H1 (cell line): Measurements from ENCODE around the gene CXCL1. TPM values are rescaled to one million over a fixed set of nuclear protein-coding genes. Genes with fewer than 3 reads are reported as not detected.

Experiments used
- CTCF ChIA-PET: fragments of 300-600 bp; sonication (Branson Sonifier 250); formaldehyde crosslinking; loops from one replicate; lab custom pipeline; 2021; ENCODE audit not compliant: partially characterized antibody; lab: Charles Lee
- POLR2A ChIA-PET: fragments of 300-600 bp; sonication (Branson Sonifier 250); formaldehyde crosslinking; loops from one replicate; lab custom pipeline; 2021; ENCODE audit warnings: inconsistent platforms; ENCODE audit not compliant: partially characterized antibody; lab: Charles Lee
- DNase-seq, 2 experiments: peaks; one replicate each; pipeline versions ENCODE4 v3.0.0 to v3.0.0-alpha.2; 2010 to 2022; ENCODE audit warnings: low spot score in 2 of 2, low read depth in 1 of 2, mixed read lengths in 1 of 2
- FAIRE-seq: peaks from 2 replicates; lab custom pipeline; 2011; peaks lifted over from hg19 to GRCh38; lab: Jason Lieb, UNC
- H2AFZ ChIP-seq: 2 replicates; pipeline ENCODE4 v1.8.1; 2012; ENCODE audit warnings: low read length, inconsistent platforms
- H2AK5ac ChIP-seq: 2 replicates; pipeline ENCODE4 v1.6.1; 2013; ENCODE audit warnings: low read depth, low read length
- H2BK120ac ChIP-seq: replicated peaks from 2 replicates; pipeline ENCODE3; 2013; ENCODE audit warnings: low read depth, low read length, inconsistent platforms
- H2BK12ac ChIP-seq: 2 replicates; pipeline ENCODE4 v1.6.1; 2013; ENCODE audit warnings: low read depth, low read length
- H2BK15ac ChIP-seq: 2 replicates; pipeline ENCODE4 v1.6.1; 2013; ENCODE audit warnings: low read length
- H2BK20ac ChIP-seq: 2 replicates; pipeline ENCODE4 v1.6.1; 2013; ENCODE audit warnings: low read length
- H2BK5ac ChIP-seq: 2 replicates; pipeline ENCODE4 v1.6.1; 2013; ENCODE audit warnings: low read depth, low read length
- H3K14ac ChIP-seq: 2 replicates; pipeline ENCODE4 v1.6.1; 2013; ENCODE audit warnings: inconsistent platforms; ENCODE audit not compliant: insufficient read length
- H3K18ac ChIP-seq: 2 replicates; pipeline ENCODE4 v1.6.1; 2013; ENCODE audit warnings: low read length; ENCODE audit errors: extremely low read depth
- H3K23ac ChIP-seq: 2 replicates; pipeline ENCODE4 v1.6.1; 2013; ENCODE audit warnings: inconsistent platforms; ENCODE audit not compliant: insufficient read length
- H3K23me2 ChIP-seq: 2 replicates; pipeline ENCODE4 v1.6.1; 2013; ENCODE audit warnings: low read depth, low read length
- H3K27ac ChIP-seq: 2 replicates; pipeline ENCODE4 v1.6.1; 2011; ENCODE audit warnings: low read depth, low read length, inconsistent platforms
- H3K27me3 ChIP-seq, 4 experiments: replicated peaks in 1 of 4; 1 replicate in 1 of 4; 2 replicates in 3 of 4; pipeline versions ENCODE4 v1.6.1 to v1.8.1; 2011 to 2013; ENCODE audit warnings: low read length in 3 of 4, mild to moderate bottlenecking in 3 of 4, inconsistent platforms in 2 of 4, mixed read lengths in 2 of 4, moderate library complexity in 1 of 4; ENCODE audit not compliant: control insufficient read depth in 3 of 4, insufficient read depth in 3 of 4; ENCODE audit errors: extremely low read depth in 1 of 4
- H3K36me3 ChIP-seq, 4 experiments: 2 replicates each; pipeline versions ENCODE4 v1.6.1 to v1.8.1; 2011 to 2013; ENCODE audit warnings: mild to moderate bottlenecking in 4 of 4, low read length in 3 of 4, moderate library complexity in 2 of 4, control low read depth in 1 of 4, inconsistent platforms in 1 of 4; ENCODE audit not compliant: insufficient read depth in 4 of 4, control insufficient read depth in 2 of 4
- H3K4ac ChIP-seq: replicated peaks from 2 replicates; pipeline ENCODE3; 2013; ENCODE audit warnings: low read length, low read depth, mixed read lengths, inconsistent platforms; ENCODE audit not compliant: insufficient read length
- H3K4me1 ChIP-seq, 4 experiments: replicated peaks in 1 of 4; 1 replicate in 1 of 4; 2 replicates in 3 of 4; pipeline versions ENCODE4 v1.6.1 to v1.8.1; 2011 to 2013; ENCODE audit warnings: low read length in 3 of 4, inconsistent platforms in 2 of 4, mixed read lengths in 1 of 4; ENCODE audit not compliant: insufficient read depth in 4 of 4, control insufficient read depth in 3 of 4
- H3K4me2 ChIP-seq, 2 experiments: 2 replicates each; pipeline versions ENCODE4 v1.6.1 to v1.8.1; 2011 to 2013; ENCODE audit warnings: low read depth in 2 of 2, low read length in 2 of 2, control low read depth in 1 of 2, inconsistent platforms in 1 of 2, mild to moderate bottlenecking in 1 of 2; ENCODE audit not compliant: insufficient read depth in 1 of 2
- H3K4me3 ChIP-seq, 4 experiments: fragments of 200-600, 300-600 bp in 1 of 4; sonication (generic), shearing (Covaris generic), sonication (Bioruptor Twin) in 1 of 4; 2 replicates each; pipeline versions ENCODE4 v1.5.1 to v1.8.1; 2011 to 2016; ENCODE audit warnings: low read length in 4 of 4, low read depth in 3 of 4, control low read depth in 2 of 4, inconsistent platforms in 2 of 4, mild to moderate bottlenecking in 2 of 4, mixed read lengths in 1 of 4, moderate library complexity in 1 of 4; ENCODE audit not compliant: insufficient read depth in 2 of 4; ENCODE audit errors: extremely low read depth in 1 of 4
- H3K56ac ChIP-seq: replicated peaks from 2 replicates; pipeline ENCODE3; 2013; ENCODE audit warnings: low read depth, mild to moderate bottlenecking, mixed read lengths, low read length, inconsistent platforms; ENCODE audit not compliant: insufficient read length
- H3K79me1 ChIP-seq: 2 replicates; pipeline ENCODE4 v1.6.1; 2013; ENCODE audit warnings: low read depth, low read length, control low read depth
- H3K79me2 ChIP-seq, 2 experiments: 2 replicates each; pipeline versions ENCODE4 v1.6.1 to v1.8.1; 2012 to 2013; ENCODE audit warnings: low read length in 2 of 2, mild to moderate bottlenecking in 2 of 2, inconsistent platforms in 1 of 2; ENCODE audit not compliant: insufficient read depth in 2 of 2, control insufficient read depth in 1 of 2
- H3K9ac ChIP-seq, 4 experiments: replicated peaks in 1 of 4; 1 replicate in 1 of 4; 2 replicates in 3 of 4; pipeline versions ENCODE4 v1.6.1 to v1.8.1; 2011 to 2013; ENCODE audit warnings: low read depth in 3 of 4, low read length in 3 of 4, control low read depth in 2 of 4, mild to moderate bottlenecking in 2 of 4, moderate library complexity in 2 of 4, inconsistent platforms in 1 of 4; ENCODE audit errors: extremely low read depth in 1 of 4
- H3K9me3 ChIP-seq, 2 experiments: 2 replicates each; pipeline versions ENCODE4 v1.6.1 to v1.8.1; 2012 to 2013; ENCODE audit warnings: mild to moderate bottlenecking in 2 of 2, moderate library complexity in 2 of 2, control low read depth in 1 of 2, inconsistent platforms in 1 of 2, low read depth in 1 of 2, low read length in 1 of 2, mixed read lengths in 1 of 2; ENCODE audit not compliant: insufficient read depth in 2 of 2
- H4K20me1 ChIP-seq, 2 experiments: replicated peaks in 1 of 2; 2 replicates each; pipeline versions ENCODE3 to v1.8.1; 2011 to 2013; ENCODE audit warnings: inconsistent platforms in 2 of 2, low read length in 2 of 2, mild to moderate bottlenecking in 1 of 2; ENCODE audit not compliant: insufficient read depth in 2 of 2, control insufficient read depth in 1 of 2
- H4K5ac ChIP-seq: 2 replicates; pipeline ENCODE4 v1.6.1; 2013; ENCODE audit warnings: low read length, low read depth, mixed read lengths, inconsistent platforms; ENCODE audit not compliant: insufficient read length
- H4K8ac ChIP-seq: 2 replicates; pipeline ENCODE4 v1.8.0; 2013; ENCODE audit warnings: mild to moderate bottlenecking, moderate library complexity, low read length, inconsistent platforms; ENCODE audit not compliant: insufficient read depth; ENCODE audit errors: extremely low read depth
- H4K91ac ChIP-seq: replicated peaks from 2 replicates; pipeline ENCODE3; 2013; ENCODE audit warnings: low read length, mixed read lengths, inconsistent platforms; ENCODE audit not compliant: insufficient read length
- BACH1 ChIP-seq: IDR thresholded peaks from 2 replicates; pipeline ENCODE4 v1.6.1; 2012; ENCODE audit warnings: low read length, improper control_type of control experiment
- CHD2 ChIP-seq: IDR thresholded peaks from 2 replicates; pipeline ENCODE4 v1.6.1; 2012; ENCODE audit warnings: low read length, improper control_type of control experiment
- CREB1 ChIP-seq: IDR thresholded peaks from 2 replicates; pipeline ENCODE4 v1.6.1; 2012; ENCODE audit warnings: inconsistent platforms
- CTBP2 ChIP-seq: IDR thresholded peaks from 2 replicates; pipeline ENCODE4 v1.7.0; 2011; ENCODE audit warnings: borderline replicate concordance, mild to moderate bottlenecking, moderate library complexity, mixed read lengths, low read length; ENCODE audit not compliant: insufficient read depth, insufficient read length
- EP300 ChIP-seq, 2 experiments: IDR thresholded peaks; 1 replicate in 1 of 2; 2 replicates in 1 of 2; pipeline ENCODE4 v1.6.1; 2011 to 2012; ENCODE audit warnings: low read depth in 2 of 2, low read length in 2 of 2, mild to moderate bottlenecking in 2 of 2, borderline replicate concordance in 1 of 2, inconsistent platforms in 1 of 2, moderate library complexity in 1 of 2
- JUN ChIP-seq: IDR thresholded peaks from 2 replicates; pipeline ENCODE4 v1.6.1; 2011; ENCODE audit warnings: low read depth, mild to moderate bottlenecking, improper control_type of control experiment, low read length
- KDM4A ChIP-seq: IDR thresholded peaks from one replicate; pipeline ENCODE4 v1.7.1; 2012; ENCODE audit warnings: low read depth, mild to moderate bottlenecking, moderate library complexity, low read length, inconsistent platforms; ENCODE audit not compliant: severe bottlenecking
- MAFK ChIP-seq: IDR thresholded peaks from 2 replicates; pipeline ENCODE4 v1.6.1; 2012; ENCODE audit warnings: low read depth, mild to moderate bottlenecking, improper control_type of control experiment, low read length
- RXRA ChIP-seq: IDR thresholded peaks from 2 replicates; pipeline ENCODE4 v1.6.1; 2011; ENCODE audit warnings: low read depth, mild to moderate bottlenecking, low read length, moderate library complexity; ENCODE audit not compliant: insufficient read depth
- SIN3A ChIP-seq, 2 experiments: IDR thresholded peaks in 1 of 2; conservative IDR thresholded peaks in 1 of 2; 2 replicates each; pipeline ENCODE4 v1.6.1; 2011 to 2012; ENCODE audit warnings: low read length in 2 of 2, improper control_type of control experiment in 1 of 2, low read depth in 1 of 2, mild to moderate bottlenecking in 1 of 2
- TAF1 ChIP-seq: IDR thresholded peaks from 2 replicates; pipeline ENCODE4 v1.6.1; 2011; ENCODE audit warnings: mild to moderate bottlenecking, low read depth, low read length
- TAF7 ChIP-seq: optimal IDR thresholded peaks from 2 replicates; pipeline ENCODE3; 2011; ENCODE audit warnings: low read depth, mild to moderate bottlenecking, inconsistent platforms, low read length, moderate library complexity, borderline replicate concordance
- WGBS, 2 experiments: shearing (Covaris generic) in 1 of 2; methylation state at CpG; one replicate each; pipeline versions ENCODE4 v1.1.6 to v1.1.7; 2013 to 2015; ENCODE audit warnings: low lambda C conversion rate in 2 of 2, mixed read lengths in 2 of 2, inconsistent platforms in 1 of 2, low coverage in 1 of 2, missing lambda C conversion rate in 1 of 2; ENCODE audit not compliant: insufficient replicate concordance in 2 of 2, insufficient coverage in 1 of 2, insufficient read length in 1 of 2; ENCODE audit errors: extremely low coverage in 1 of 2, missing lambda C conversion rate in 1 of 2; 5-methylcytosine and 5-hydroxymethylcytosine counted together
- polyA plus RNA-seq, 7 experiments: library from polyadenylated mRNA; depleted of rRNA in 3 of 7; stranded (reverse) in 5 of 7; unstranded in 2 of 7; fragments of >200 nt in 5 of 7; fragments of 200-250 nt in 2 of 7; gene quantifications; 1 replicate in 5 of 7; 2 replicates in 1 of 7; 4 replicates in 1 of 7; pipeline versions ENCODE4 v1.2.1 to v1.2.3, GENCODE V29; 2011 to 2013; ENCODE audit warnings: missing spikeins in 2 of 7, mixed read lengths in 2 of 7
- total RNA-seq: library from RNA; stranded (reverse); fragmentation: NEBNext Ultra II Directional; extraction: Animal tissue kit (Norgen Biotek cat#: 25700); gene quantifications from 2 replicates; pipeline ENCODE4 v1.2.1, GENCODE V29; 2021
- TF ChIP-seq, protein P1 (sequence below): IDR thresholded peaks from 2 replicates; pipeline ENCODE4 v1.6.1; 2012; ENCODE audit warnings: inconsistent platforms

Gene CXCL1
- total and polyA plus RNA-seq, 2 of the 8 experiments (the other 6 are each of a cell fraction or from before 2014, with no cell fraction given) = 0.77 to 0.80 TPM

DNA sequence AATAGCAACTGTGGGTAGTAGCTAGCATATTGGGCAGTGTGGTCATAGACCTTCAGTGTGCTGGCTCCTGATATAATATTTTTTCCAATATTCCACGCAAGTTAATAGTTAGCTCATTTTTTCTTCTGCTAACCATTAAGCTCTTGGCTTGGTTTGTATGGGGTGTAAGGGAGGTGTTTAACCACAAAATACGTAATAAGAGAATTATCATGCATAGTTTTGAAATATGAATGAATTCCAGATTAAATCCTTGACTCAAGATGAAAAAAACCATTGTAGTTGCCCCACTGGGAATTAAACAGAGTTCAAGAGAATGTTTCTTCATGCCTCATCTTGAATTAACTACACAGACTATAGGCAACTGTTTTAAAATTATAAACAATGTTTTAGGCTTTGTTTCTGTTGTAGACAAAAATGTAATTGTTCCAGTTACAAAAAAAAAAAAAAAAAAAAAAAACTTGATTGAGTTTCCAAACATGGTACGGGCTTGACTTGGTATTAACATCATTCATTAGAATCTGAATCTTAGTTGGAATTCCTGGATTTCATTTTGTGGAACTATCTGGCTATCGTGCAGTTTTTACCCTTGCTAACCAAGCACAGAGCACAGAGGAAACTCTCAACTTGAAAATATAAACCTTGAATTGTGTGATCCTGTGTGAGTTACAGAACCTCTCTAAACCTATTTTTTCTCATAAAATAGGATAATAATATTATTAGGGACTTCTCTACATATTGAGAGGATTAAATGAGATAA, 28.4 kb downstream of the CXCL1 start:
- Histone ChIP-seq H3K4me2 (no peak overlapping the region), H3K79me1 (no peaks in the 10 kb centered on the region), H2BK120ac (no peak overlapping the region), H2BK15ac (no peak overlapping the region), H3K27me3 (no peaks in the 10 kb centered on the region; a peak in 1 of 7 replicates), H4K5ac (no peak overlapping the region), H3K56ac (no peak overlapping the region), H3K4me3 (no peak overlapping the region), H4K20me1 (no peaks in the 10 kb centered on the region), H2BK5ac (no peak overlapping the region), H3K4ac (no peak overlapping the region), H3K23ac (no peak overlapping the region), H3K4me1 (no peaks in the 10 kb centered on the region), H4K8ac (no peak overlapping the region), H3K9me3 (no peaks in the 10 kb centered on the region), H3K79me2 (no peaks in the 10 kb centered on the region), H3K14ac (no peak overlapping the region), H3K18ac (no peak overlapping the region), H4K91ac (no peak overlapping the region), H2BK12ac (no peak overlapping the region), H3K23me2 (no peaks in the 10 kb centered on the region), H3K36me3 (no peaks in the 10 kb centered on the region), H2BK20ac (no peak overlapping the region), H2AFZ (no peak overlapping the region), H3K27ac (no peak overlapping the region), H3K9ac (no peak overlapping the region), H2AK5ac (no peak overlapping the region)
- CTCF ChIA-PET = interaction anchor here (0.7 to 1.1 kb wide), 2 partner anchors 33 to 252 kb away, joined by 3 read pairs; no protein-coding TSS in a partner anchor
- DNase-seq (no peak), FAIRE-seq (no peak)
- 81% methylated on average over 4 of the region's 4 CpGs; no CpG with 5 or more reads in 1 of the 2 experiments for WGBS, 2 experiments
- POLR2A ChIA-PET = no interaction called here
- TF ChIP-seq RXRA (no peak), JUN (no peak), CHD2 (no peak), EP300 (IDR thresholded peaks at IDR 0.05; ENCODE audit: borderline replicate concordance in 1 of 2, low read depth in 2 of 2, low read length in 2 of 2) (no peak), MAFK (no peak), TAF7 (no peak), CTBP2 (no peak), BACH1 (no peak), KDM4A (no peak), SIN3A (conservative IDR thresholded peaks at IDR 0.05 in 1 of 2, IDR thresholded peaks at IDR 0.05 in 1 of 2; ENCODE audit: low read depth in 1 of 2, low read length in 2 of 2) (no peak), TAF1 (no peak), CREB1 (no peak)
- TF ChIP-seq, protein P1, sequence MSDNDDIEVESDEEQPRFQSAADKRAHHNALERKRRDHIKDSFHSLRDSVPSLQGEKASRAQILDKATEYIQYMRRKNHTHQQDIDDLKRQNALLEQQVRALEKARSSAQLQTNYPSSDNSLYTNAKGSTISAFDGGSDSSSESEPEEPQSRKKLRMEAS = no peak
